GM21528 (cell line): ENCODE data around the gene POU5F1.
"Not testable (repeated sequence)": the region's sequence is repeated elsewhere in the genome, so short reads cannot be mapped to it uniquely, and the experiment has no call there.

Source experiments
- ATAC-seq: cut with Tn5 transposase; IDR thresholded peaks from one replicate; pipeline ENCODE4 v1.9.1; 2021; ENCODE audit warnings: mild to moderate bottlenecking, moderate library complexity; ENCODE audit not compliant: unreplicated experiment, low FRiP score

Gene POU5F1

DNA sequence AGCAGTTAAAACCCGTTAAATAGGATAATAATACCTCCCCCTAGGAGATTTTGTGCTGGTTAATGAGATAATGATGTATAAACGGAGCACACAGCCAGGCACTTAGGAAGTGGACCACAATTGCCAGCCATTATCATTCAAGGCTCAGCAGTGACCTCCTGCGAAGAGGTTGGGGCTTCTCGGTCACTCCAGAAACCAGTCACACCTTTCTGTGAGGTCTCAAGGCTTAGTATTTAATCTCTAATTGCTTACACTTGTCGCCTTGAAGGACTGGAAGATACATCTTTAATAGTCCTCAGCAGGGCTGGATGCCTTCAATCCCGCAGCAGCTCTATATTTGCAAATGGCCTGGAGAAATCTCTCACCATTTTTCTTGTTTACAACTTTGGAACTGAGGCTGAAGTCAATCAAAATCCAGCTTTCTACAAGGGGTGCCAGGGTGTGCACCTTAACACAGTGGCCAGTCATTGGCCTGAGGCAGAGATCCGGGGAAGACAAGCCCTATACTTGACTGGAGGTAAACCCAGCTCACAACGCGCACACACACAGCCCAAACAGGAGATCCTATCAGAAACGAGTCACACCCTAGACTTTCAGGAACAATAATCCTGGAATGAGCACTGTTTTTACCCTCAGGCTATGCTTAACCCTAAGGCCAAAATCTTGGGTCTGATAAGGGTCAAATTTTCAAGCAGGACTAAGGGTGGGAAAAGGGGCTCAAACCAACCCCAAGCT, 1.2 kb downstream of the POU5F1 start:
- no peak for ATAC-seq

- no peak for ATAC-seq
These were observed 1.9 kb downstream of the POU5F1 start for GRCh38 chr6:31168606-31169005.

GRCh38 chr6:31165986-31166385, 4.5 kb downstream of the POU5F1 start:
- ATAC-seq = no peak

DNA sequence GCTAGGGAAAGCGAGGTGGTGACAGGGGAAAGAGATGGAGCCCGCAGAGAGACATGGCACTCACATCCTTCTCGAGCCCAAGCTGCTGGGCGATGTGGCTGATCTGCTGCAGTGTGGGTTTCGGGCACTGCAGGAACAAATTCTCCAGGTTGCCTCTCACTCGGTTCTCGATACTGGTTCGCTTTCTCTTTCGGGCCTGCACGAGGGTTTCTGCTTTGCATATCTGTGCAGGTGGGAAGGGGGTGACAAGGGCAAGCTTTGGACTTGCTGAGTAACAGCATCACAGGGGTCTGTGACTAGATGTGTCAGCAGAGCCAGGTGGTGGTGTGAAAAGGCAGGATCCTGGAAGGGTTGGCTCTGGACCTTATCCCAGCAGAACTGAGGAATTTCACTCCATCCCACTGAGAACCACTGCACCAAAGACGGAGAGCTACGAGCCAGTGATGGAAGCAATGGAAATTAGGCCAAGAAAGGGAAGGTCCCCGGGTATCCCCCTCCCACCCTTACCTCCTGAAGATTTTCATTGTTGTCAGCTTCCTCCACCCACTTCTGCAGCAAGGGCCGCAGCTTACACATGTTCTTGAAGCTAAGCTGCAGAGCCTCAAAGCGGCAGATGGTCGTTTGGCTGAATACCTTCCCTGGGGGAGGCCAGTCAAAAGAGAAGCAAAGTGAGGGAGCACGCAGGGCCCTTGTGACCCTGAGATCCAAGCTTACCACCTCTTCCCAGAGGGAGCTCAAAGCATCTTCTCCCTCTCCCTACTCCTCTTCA, 5.2 kb downstream of the POU5F1 start:
- peak; percentile 58 for ATAC-seq

DNA sequence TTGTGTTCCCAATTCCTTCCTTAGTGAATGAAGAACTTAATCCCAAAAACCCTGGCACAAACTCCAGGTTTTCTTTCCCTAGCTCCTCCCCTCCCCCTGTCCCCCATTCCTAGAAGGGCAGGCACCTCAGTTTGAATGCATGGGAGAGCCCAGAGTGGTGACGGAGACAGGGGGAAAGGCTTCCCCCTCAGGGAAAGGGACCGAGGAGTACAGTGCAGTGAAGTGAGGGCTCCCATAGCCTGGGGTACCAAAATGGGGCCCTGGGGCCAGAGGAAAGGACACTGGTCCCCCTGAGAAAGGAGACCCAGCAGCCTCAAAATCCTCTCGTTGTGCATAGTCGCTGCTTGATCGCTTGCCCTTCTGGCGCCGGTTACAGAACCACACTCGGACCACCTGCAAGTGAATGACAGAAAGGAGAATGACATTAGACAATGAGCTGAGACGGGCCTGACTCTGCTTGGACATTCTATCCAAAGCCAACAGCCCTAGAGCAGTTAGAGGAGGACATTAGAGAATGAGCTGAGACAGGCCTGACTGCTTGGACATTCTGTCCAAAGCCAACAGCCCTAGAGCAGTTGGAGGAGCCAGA, 5.9 kb downstream of the POU5F1 start:
- not testable (repeated sequence) for ATAC-seq

- ATAC-seq = no peak
These were observed 6.6 kb downstream of the POU5F1 start for GRCh38 chr6:31163922-31164321.

GRCh38 chr6:31162463-31163165, 7.9 kb downstream of the POU5F1 start:
- ATAC-seq = no peak

DNA sequence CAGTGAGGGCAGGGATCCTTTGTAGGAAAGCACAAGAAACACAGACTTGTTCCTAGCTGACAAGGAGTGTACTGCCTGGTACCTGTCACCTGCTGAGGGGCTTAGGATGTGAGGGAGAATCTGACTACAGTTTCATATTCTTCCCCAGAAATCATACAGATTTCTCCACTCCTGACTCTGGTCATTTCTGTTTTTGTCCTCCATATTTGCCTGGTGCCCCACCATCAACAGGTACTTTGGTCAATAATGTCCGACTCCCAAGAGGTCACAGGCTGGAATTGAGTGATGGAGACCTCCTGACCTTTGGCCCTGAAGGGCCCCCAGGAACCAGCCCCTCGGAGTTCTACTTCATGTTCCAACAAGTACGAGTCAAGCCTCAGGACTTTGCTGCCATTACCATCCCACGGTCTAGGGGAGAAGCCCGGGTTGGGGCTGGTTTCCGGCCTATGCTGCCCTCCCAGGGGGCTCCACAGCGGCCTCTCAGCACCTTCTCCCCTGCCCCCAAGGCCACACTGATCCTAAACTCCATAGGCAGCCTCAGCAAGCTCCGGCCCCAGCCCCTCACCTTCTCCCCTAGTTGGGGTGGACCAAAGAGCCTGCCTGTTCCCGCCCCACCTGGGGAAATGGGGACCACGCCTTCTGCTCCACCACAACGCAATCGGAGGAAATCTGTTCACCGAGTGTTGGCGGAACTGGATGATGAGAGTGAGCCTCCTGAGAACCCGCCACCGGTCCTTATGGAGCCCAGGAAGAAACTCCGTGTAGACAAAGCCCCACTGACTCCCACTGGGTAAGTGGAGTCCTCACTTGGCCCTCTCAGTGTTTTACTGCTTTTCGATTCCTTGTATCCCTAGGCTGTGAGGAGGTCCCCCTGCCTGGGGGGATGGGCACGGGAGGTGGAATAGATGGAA, 9.0 kb downstream of the POU5F1 start:
- no peak for ATAC-seq

DNA sequence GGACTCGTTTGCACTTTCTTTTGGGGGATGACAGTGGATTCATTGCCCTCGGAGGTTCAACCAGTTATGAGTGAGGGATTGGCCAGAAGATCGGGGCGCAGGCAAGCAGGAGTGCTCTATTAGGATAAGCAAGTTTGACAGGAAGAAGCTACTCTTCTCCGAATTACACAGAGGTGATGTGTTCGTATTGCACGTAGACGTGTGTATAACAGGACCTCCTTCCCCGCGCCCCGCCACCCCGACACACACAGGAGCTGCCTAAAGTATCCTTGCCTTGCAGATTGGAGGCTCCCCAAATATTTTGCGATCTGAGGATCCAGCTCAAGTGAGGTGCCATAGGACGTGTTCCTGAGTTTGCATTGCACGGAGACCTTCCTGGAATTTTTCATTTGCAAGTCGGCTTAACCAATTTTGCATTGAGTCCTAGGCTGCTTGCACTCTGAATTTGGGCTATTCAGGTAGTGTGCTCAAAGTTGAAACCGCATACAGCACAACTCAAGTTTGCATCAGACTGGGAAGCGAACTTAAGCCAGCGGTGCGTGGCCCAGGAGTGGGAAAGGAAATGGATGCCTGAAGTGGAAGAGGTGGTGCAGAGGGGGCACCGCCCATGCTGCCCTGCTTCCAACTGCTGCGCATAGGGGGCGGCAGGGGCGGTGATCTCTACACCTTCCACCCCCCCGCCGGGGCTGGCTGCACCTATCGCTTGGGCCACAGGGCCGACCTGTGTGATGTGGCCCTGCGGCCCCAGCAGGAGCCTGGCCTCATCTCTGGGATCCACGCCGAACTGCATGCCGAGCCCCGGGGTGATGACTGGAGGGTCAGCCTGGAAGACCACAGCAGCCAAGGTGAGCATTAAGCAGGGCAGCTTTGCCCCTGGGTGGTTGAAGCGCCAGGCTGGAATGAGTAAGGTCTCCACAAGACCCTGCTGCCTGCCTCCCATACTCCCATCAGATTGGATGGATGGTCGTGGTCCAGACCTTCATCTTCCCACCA, 11.3 kb downstream of the POU5F1 start:
- peak; percentile 13 for ATAC-seq

GRCh38 chr6:31158140-31158862, 12.2 kb downstream of the POU5F1 start, which contains the start of gene TCF19:
TSS of gene TCF19 (plus strand) at chr6:31158589. CDS start at chr6:31159470, 881 bp downstream.
- peak; percentile 82 for ATAC-seq

GRCh38 chr6:31157513-31158139, 12.9 kb downstream of the POU5F1 start, which contains the start of gene CCHCR1:
TSS of gene CCHCR1 (minus strand) at chr6:31157802. CDS start at chr6:31157600, 202 bp downstream.
- ATAC-seq = no peak

DNA sequence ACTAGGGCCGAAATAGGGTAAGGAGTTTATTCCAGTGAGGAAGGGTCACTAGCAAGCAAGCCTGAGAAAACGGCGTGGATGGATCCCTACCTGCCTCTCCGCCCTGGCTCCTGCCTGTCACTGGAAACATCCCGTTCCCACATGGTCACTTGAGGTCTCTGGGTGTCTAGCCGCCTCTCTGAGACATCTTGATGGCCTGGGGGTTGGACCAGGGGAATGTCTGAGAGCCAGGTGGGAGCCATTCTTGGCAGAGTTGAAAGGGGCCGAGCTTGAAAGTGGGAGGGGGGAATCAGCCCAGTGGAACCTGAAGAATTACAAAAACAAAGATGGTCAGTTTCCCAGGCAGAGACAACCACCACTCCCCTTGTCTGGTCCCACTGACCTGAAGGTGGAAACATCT, 13.8 kb downstream of the POU5F1 start:
- ATAC-seq = no peak

DNA sequence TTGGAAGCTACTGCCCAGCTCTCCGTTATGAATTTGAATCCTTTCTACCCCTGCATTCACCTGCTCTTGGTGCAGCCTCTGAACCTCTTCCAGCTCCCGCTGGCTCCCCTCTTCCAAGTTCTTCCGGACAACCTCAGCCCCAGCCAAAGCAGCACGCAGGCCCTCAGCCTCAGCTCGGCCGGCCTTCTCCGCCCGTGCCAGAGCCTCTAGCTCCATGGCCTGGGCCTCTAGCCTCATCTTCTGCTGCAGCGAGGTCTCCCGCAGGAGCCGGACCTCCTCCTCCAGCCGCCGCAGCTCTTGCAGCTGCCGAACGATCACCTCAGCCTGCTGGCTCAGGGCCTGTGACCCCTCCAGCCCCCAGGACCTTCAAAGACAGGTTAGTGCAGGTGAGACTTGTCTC, 16.0 kb downstream of the POU5F1 start:
- ATAC-seq = no peak

DNA sequence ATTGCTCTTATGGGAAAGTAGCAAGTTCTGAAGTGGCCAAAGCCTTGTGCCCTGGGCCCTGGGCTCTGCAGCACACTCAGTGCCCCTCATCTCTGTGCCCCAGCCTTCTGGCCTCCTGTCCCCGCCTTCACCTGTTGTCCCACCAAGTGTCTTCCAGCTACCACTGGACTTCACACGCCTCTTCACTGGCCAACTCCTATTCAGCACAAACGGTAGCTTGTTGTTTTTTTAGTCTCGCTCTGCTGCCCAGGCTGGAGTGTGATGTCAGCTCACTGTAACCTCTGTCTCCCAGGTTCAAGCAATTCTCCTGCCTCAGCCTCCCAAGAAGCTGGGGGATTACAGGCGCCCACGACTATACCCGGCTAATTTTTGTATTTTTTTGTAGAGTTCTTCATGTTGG, 17.7 kb downstream of the POU5F1 start:
- ATAC-seq = no peak

DNA sequence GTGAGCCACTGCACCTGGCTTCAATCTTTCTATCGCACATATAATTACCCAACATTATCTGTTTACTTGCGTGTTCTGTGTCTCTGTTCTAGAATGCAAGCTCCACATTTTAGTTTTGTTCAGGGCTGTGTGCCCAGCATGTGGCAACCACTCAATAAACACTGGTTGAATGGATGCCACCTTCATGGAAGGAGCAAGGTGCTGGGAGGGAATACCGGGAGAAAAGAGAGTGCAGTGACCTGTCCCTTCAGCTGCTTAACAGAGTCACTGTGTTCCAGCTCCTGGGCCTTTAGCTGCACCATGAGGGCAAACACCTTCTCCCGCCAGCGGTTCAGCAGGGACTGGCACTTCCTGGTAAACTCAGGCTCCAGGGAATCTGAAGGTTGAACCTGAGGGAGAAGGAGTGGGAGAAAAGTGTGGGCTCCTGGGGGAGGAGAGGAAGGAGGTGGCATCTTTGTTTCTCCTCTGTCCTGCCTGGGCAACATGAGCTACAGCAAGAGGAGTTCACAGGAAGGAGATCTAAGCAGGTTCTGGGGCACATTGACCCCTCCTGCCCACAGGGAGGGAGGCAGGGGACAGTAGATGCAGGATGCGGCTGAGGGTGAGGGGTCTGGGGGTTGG, 20.5 kb downstream of the POU5F1 start:
- no peak for ATAC-seq

GRCh38 chr6:31145386-31145785, 25.1 kb downstream of the POU5F1 start:
- no peak for ATAC-seq

GRCh38 chr6:31144970-31145340, 25.5 kb downstream of the POU5F1 start:
- ATAC-seq = no peak
